SK-N-MC (cell line): ENCODE measurements around the gene TCN2.

Experiments
- FOXP2 ChIP-seq: optimal IDR thresholded peaks from 2 replicates; pipeline ENCODE3; 2011; ENCODE audit warnings: mild to moderate bottlenecking, moderate library complexity; ENCODE audit not compliant: insufficient read depth; ENCODE audit errors: extremely low read length, control extremely low read depth
- POLR2AphosphoS5 ChIP-seq: IDR thresholded peaks from 2 replicates; pipeline ENCODE4 v1.6.1; 2012; ENCODE audit warnings: mild to moderate bottlenecking, low read depth, low read length, borderline replicate concordance

GRCh38 chr22:30565341-30565740 is 41.6 kb upstream of the TCN2 start:
- no peak for TF ChIP-seq FOXP2
- no peak for TF ChIP-seq POLR2AphosphoS5
